ENCODE data around the gene YDJC.

DNA sequence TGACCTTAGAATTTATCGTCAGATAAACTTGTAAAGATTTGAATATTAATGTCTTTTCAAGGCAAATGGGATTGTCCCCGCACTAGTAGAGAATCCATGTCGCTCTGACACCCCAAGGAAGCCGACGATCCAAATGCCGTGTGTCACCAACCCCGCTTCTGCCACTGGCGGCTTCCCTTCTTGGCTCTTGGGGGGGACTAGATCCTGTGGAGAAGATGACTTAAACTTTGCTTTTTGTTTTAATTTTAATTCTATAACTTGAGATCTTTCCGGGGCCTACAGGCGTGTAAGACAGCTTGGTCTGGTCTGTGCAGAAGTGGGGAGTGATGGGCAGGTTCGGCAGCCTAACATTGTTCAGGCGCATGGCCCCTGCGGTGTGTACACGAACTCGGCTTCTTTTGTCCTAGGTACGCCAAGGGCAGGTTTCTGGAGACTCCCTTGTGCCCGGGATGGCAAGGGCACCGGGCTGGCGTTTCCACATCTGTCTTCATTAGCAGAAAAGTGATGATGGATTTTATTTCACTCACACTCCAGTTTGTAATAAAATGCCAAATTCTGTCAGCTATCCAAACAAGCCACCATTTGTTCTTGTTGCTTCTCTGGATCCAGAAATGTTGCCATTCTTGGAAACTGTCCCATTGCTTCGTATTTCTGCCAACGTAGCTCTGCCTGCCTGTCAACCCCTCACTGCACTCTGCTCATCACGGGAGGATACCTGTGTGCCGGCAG lies 6.7 kb downstream of the YDJC start:
- TF ChIP-seq, protein P1, sequence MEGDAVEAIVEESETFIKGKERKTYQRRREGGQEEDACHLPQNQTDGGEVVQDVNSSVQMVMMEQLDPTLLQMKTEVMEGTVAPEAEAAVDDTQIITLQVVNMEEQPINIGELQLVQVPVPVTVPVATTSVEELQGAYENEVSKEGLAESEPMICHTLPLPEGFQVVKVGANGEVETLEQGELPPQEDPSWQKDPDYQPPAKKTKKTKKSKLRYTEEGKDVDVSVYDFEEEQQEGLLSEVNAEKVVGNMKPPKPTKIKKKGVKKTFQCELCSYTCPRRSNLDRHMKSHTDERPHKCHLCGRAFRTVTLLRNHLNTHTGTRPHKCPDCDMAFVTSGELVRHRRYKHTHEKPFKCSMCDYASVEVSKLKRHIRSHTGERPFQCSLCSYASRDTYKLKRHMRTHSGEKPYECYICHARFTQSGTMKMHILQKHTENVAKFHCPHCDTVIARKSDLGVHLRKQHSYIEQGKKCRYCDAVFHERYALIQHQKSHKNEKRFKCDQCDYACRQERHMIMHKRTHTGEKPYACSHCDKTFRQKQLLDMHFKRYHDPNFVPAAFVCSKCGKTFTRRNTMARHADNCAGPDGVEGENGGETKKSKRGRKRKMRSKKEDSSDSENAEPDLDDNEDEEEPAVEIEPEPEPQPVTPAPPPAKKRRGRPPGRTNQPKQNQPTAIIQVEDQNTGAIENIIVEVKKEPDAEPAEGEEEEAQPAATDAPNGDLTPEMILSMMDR (IDR thresholded peaks at IDR 0.05), result no peak
- no peak for TF ChIP-seq POLR2A (IDR thresholded peaks at IDR 0.05)
